H1 (cell line): Measurements from ENCODE around the gene IER5. TPM values are rescaled to one million over a fixed set of nuclear protein-coding genes. Genes with fewer than 3 reads are reported as not detected.

ENCODE experiments used
- CTCF ChIA-PET: fragments of 300-600 bp; sonication (Branson Sonifier 250); formaldehyde crosslinking; loops from one replicate; lab custom pipeline; 2021; ENCODE audit not compliant: partially characterized antibody; lab: Charles Lee
- POLR2A ChIA-PET: fragments of 300-600 bp; sonication (Branson Sonifier 250); formaldehyde crosslinking; loops from one replicate; lab custom pipeline; 2021; ENCODE audit warnings: inconsistent platforms; ENCODE audit not compliant: partially characterized antibody; lab: Charles Lee
- DNase-seq, 2 experiments: peaks; one replicate each; pipeline versions ENCODE4 v3.0.0 to v3.0.0-alpha.2; 2010 to 2022; ENCODE audit warnings: low spot score in 2 of 2, low read depth in 1 of 2, mixed read lengths in 1 of 2
- FAIRE-seq: peaks from 2 replicates; lab custom pipeline; 2011; peaks lifted over from hg19 to GRCh38; lab: Jason Lieb, UNC
- H2AFZ ChIP-seq: 2 replicates; pipeline ENCODE4 v1.8.1; 2012; ENCODE audit warnings: low read length, inconsistent platforms
- H2AK5ac ChIP-seq: 2 replicates; pipeline ENCODE4 v1.6.1; 2013; ENCODE audit warnings: low read depth, low read length
- H2BK120ac ChIP-seq: replicated peaks from 2 replicates; pipeline ENCODE3; 2013; ENCODE audit warnings: low read depth, low read length, inconsistent platforms
- H2BK12ac ChIP-seq: 2 replicates; pipeline ENCODE4 v1.6.1; 2013; ENCODE audit warnings: low read depth, low read length
- H2BK15ac ChIP-seq: 2 replicates; pipeline ENCODE4 v1.6.1; 2013; ENCODE audit warnings: low read length
- H2BK20ac ChIP-seq: 2 replicates; pipeline ENCODE4 v1.6.1; 2013; ENCODE audit warnings: low read length
- H2BK5ac ChIP-seq: 2 replicates; pipeline ENCODE4 v1.6.1; 2013; ENCODE audit warnings: low read depth, low read length
- H3K14ac ChIP-seq: 2 replicates; pipeline ENCODE4 v1.6.1; 2013; ENCODE audit warnings: inconsistent platforms; ENCODE audit not compliant: insufficient read length
- H3K18ac ChIP-seq: 2 replicates; pipeline ENCODE4 v1.6.1; 2013; ENCODE audit warnings: low read length; ENCODE audit errors: extremely low read depth
- H3K23ac ChIP-seq: 2 replicates; pipeline ENCODE4 v1.6.1; 2013; ENCODE audit warnings: inconsistent platforms; ENCODE audit not compliant: insufficient read length
- H3K23me2 ChIP-seq: 2 replicates; pipeline ENCODE4 v1.6.1; 2013; ENCODE audit warnings: low read depth, low read length
- H3K27ac ChIP-seq: 2 replicates; pipeline ENCODE4 v1.6.1; 2011; ENCODE audit warnings: low read depth, low read length, inconsistent platforms
- H3K27me3 ChIP-seq, 4 experiments: replicated peaks in 1 of 4; 1 replicate in 1 of 4; 2 replicates in 3 of 4; pipeline versions ENCODE4 v1.6.1 to v1.8.1; 2011 to 2013; ENCODE audit warnings: low read length in 3 of 4, mild to moderate bottlenecking in 3 of 4, inconsistent platforms in 2 of 4, mixed read lengths in 2 of 4, moderate library complexity in 1 of 4; ENCODE audit not compliant: control insufficient read depth in 3 of 4, insufficient read depth in 3 of 4; ENCODE audit errors: extremely low read depth in 1 of 4
- H3K36me3 ChIP-seq, 4 experiments: 2 replicates each; pipeline versions ENCODE4 v1.6.1 to v1.8.1; 2011 to 2013; ENCODE audit warnings: mild to moderate bottlenecking in 4 of 4, low read length in 3 of 4, moderate library complexity in 2 of 4, control low read depth in 1 of 4, inconsistent platforms in 1 of 4; ENCODE audit not compliant: insufficient read depth in 4 of 4, control insufficient read depth in 2 of 4
- H3K4ac ChIP-seq: replicated peaks from 2 replicates; pipeline ENCODE3; 2013; ENCODE audit warnings: low read length, low read depth, mixed read lengths, inconsistent platforms; ENCODE audit not compliant: insufficient read length
- H3K4me1 ChIP-seq, 4 experiments: replicated peaks in 1 of 4; 1 replicate in 1 of 4; 2 replicates in 3 of 4; pipeline versions ENCODE4 v1.6.1 to v1.8.1; 2011 to 2013; ENCODE audit warnings: low read length in 3 of 4, inconsistent platforms in 2 of 4, mixed read lengths in 1 of 4; ENCODE audit not compliant: insufficient read depth in 4 of 4, control insufficient read depth in 3 of 4
- H3K4me2 ChIP-seq, 2 experiments: 2 replicates each; pipeline versions ENCODE4 v1.6.1 to v1.8.1; 2011 to 2013; ENCODE audit warnings: low read depth in 2 of 2, low read length in 2 of 2, control low read depth in 1 of 2, inconsistent platforms in 1 of 2, mild to moderate bottlenecking in 1 of 2; ENCODE audit not compliant: insufficient read depth in 1 of 2
- H3K4me3 ChIP-seq, 4 experiments: fragments of 200-600, 300-600 bp in 1 of 4; sonication (generic), shearing (Covaris generic), sonication (Bioruptor Twin) in 1 of 4; 2 replicates each; pipeline versions ENCODE4 v1.5.1 to v1.8.1; 2011 to 2016; ENCODE audit warnings: low read length in 4 of 4, low read depth in 3 of 4, control low read depth in 2 of 4, inconsistent platforms in 2 of 4, mild to moderate bottlenecking in 2 of 4, mixed read lengths in 1 of 4, moderate library complexity in 1 of 4; ENCODE audit not compliant: insufficient read depth in 2 of 4; ENCODE audit errors: extremely low read depth in 1 of 4
- H3K56ac ChIP-seq: replicated peaks from 2 replicates; pipeline ENCODE3; 2013; ENCODE audit warnings: low read depth, mild to moderate bottlenecking, mixed read lengths, low read length, inconsistent platforms; ENCODE audit not compliant: insufficient read length
- H3K79me1 ChIP-seq: 2 replicates; pipeline ENCODE4 v1.6.1; 2013; ENCODE audit warnings: low read depth, low read length, control low read depth
- H3K79me2 ChIP-seq, 2 experiments: 2 replicates each; pipeline versions ENCODE4 v1.6.1 to v1.8.1; 2012 to 2013; ENCODE audit warnings: low read length in 2 of 2, mild to moderate bottlenecking in 2 of 2, inconsistent platforms in 1 of 2; ENCODE audit not compliant: insufficient read depth in 2 of 2, control insufficient read depth in 1 of 2
- H3K9ac ChIP-seq, 4 experiments: replicated peaks in 1 of 4; 1 replicate in 1 of 4; 2 replicates in 3 of 4; pipeline versions ENCODE4 v1.6.1 to v1.8.1; 2011 to 2013; ENCODE audit warnings: low read depth in 3 of 4, low read length in 3 of 4, control low read depth in 2 of 4, mild to moderate bottlenecking in 2 of 4, moderate library complexity in 2 of 4, inconsistent platforms in 1 of 4; ENCODE audit errors: extremely low read depth in 1 of 4
- H3K9me3 ChIP-seq, 2 experiments: 2 replicates each; pipeline versions ENCODE4 v1.6.1 to v1.8.1; 2012 to 2013; ENCODE audit warnings: mild to moderate bottlenecking in 2 of 2, moderate library complexity in 2 of 2, control low read depth in 1 of 2, inconsistent platforms in 1 of 2, low read depth in 1 of 2, low read length in 1 of 2, mixed read lengths in 1 of 2; ENCODE audit not compliant: insufficient read depth in 2 of 2
- H4K20me1 ChIP-seq, 2 experiments: replicated peaks in 1 of 2; 2 replicates each; pipeline versions ENCODE3 to v1.8.1; 2011 to 2013; ENCODE audit warnings: inconsistent platforms in 2 of 2, low read length in 2 of 2, mild to moderate bottlenecking in 1 of 2; ENCODE audit not compliant: insufficient read depth in 2 of 2, control insufficient read depth in 1 of 2
- H4K5ac ChIP-seq: 2 replicates; pipeline ENCODE4 v1.6.1; 2013; ENCODE audit warnings: low read length, low read depth, mixed read lengths, inconsistent platforms; ENCODE audit not compliant: insufficient read length
- H4K8ac ChIP-seq: 2 replicates; pipeline ENCODE4 v1.8.0; 2013; ENCODE audit warnings: mild to moderate bottlenecking, moderate library complexity, low read length, inconsistent platforms; ENCODE audit not compliant: insufficient read depth; ENCODE audit errors: extremely low read depth
- H4K91ac ChIP-seq: replicated peaks from 2 replicates; pipeline ENCODE3; 2013; ENCODE audit warnings: low read length, mixed read lengths, inconsistent platforms; ENCODE audit not compliant: insufficient read length
- ASH2L ChIP-seq: fragments of 200-600, 300-600 bp; sonication (generic); IDR thresholded peaks from one replicate; pipeline ENCODE4 v1.7.1; 2017; ENCODE audit warnings: low read length
- HDAC6 ChIP-seq: IDR thresholded peaks from one replicate; pipeline ENCODE4 v1.7.1; 2012; ENCODE audit warnings: low read depth, mild to moderate bottlenecking, inconsistent platforms, low read length, moderate library complexity
- RXRA ChIP-seq: IDR thresholded peaks from 2 replicates; pipeline ENCODE4 v1.6.1; 2011; ENCODE audit warnings: low read depth, mild to moderate bottlenecking, low read length, moderate library complexity; ENCODE audit not compliant: insufficient read depth
- SIRT6 ChIP-seq: IDR thresholded peaks from one replicate; pipeline ENCODE4 v1.7.1; 2012; ENCODE audit warnings: low read length, inconsistent platforms
- SIX5 ChIP-seq: IDR thresholded peaks from 2 replicates; pipeline ENCODE4 v1.6.1; 2011; ENCODE audit warnings: mild to moderate bottlenecking, low read depth, low read length
- polyA plus RNA-seq, 7 experiments: library from polyadenylated mRNA; depleted of rRNA in 3 of 7; stranded (reverse) in 5 of 7; unstranded in 2 of 7; fragments of >200 nt in 5 of 7; fragments of 200-250 nt in 2 of 7; gene quantifications; 1 replicate in 5 of 7; 2 replicates in 1 of 7; 4 replicates in 1 of 7; pipeline versions ENCODE4 v1.2.1 to v1.2.3, GENCODE V29; 2011 to 2013; ENCODE audit warnings: missing spikeins in 2 of 7, mixed read lengths in 2 of 7
- total RNA-seq: library from RNA; stranded (reverse); fragmentation: NEBNext Ultra II Directional; extraction: Animal tissue kit (Norgen Biotek cat#: 25700); gene quantifications from 2 replicates; pipeline ENCODE4 v1.2.1, GENCODE V29; 2021

Gene IER5
- total and polyA plus RNA-seq, 2 of the 8 experiments (the other 6 are each of a cell fraction or from before 2014, with no cell fraction given) = 3.5 to 7.7 TPM

GRCh38 chr1:181050922-181051321 is 37.6 kb upstream of the IER5 start:
- Histone ChIP-seq H3K14ac (no peak overlapping the region), H2AFZ (no peak overlapping the region), H3K56ac (no peak overlapping the region), H2BK12ac (no peak overlapping the region), H2BK120ac (no peak overlapping the region), H3K27ac (no peak overlapping the region), H2BK20ac (no peak overlapping the region), H3K4ac (no peak overlapping the region), H3K4me2 (no peak overlapping the region), H3K79me1 (no peaks in the 10 kb centered on the region), H4K8ac (no peak overlapping the region), H2AK5ac (no peak overlapping the region), H3K27me3 (no peaks in the 10 kb centered on the region), H3K79me2 (no peaks in the 10 kb centered on the region), H4K20me1 (no peaks in the 10 kb centered on the region), H3K18ac (no peak overlapping the region), H3K4me3 (no peak overlapping the region), H2BK15ac (no peak overlapping the region), H4K5ac (no peak overlapping the region), H4K91ac (no peak overlapping the region), H3K23me2 (no peaks in the 10 kb centered on the region), H3K36me3 (no peaks in the 10 kb centered on the region), H3K9me3 (no peaks in the 10 kb centered on the region; a peak in 1 of 4 replicates), H3K23ac (no peak overlapping the region), H2BK5ac (no peak overlapping the region), H3K9ac (no peak overlapping the region), H3K4me1 (no peaks in the 10 kb centered on the region; a peak in 1 of 7 replicates)
- CTCF ChIA-PET = interaction anchor here (0.7 kb wide), 1 partner anchor 57 kb away, joined by 4 read pairs; no protein-coding TSS in a partner anchor
- DNase-seq = no peak
- POLR2A ChIA-PET = interaction anchor here (1.2 kb wide), 1 partner anchor 29 kb away, joined by 4 read pairs; no protein-coding TSS in a partner anchor
- TF ChIP-seq ASH2L = no peak
- TF ChIP-seq HDAC6 = no peak
- no peak for TF ChIP-seq RXRA
- no peak for TF ChIP-seq SIRT6
- no peak for TF ChIP-seq SIX5
- FAIRE-seq = no peak
